Adipocyte (in vitro differentiated cells): ENCODE measurements around the gene PLPP7.
A peak's percentile ranks its signal among the peaks of the same experiment; 100 is the strongest.
"Not testable (repeated sequence)": the region's sequence is repeated elsewhere in the genome, so short reads cannot be mapped to it uniquely, and the experiment has no call there.

Experiments used
- DNase-seq: peaks from one replicate; pipeline ENCODE4 v3.0.0-alpha.2; 2015; ENCODE audit warnings: low read depth
- H3K27me3 ChIP-seq: replicated peaks from 2 replicates; pipeline ENCODE4 v1.7.0; 2013; ENCODE audit warnings: mild to moderate bottlenecking, low read length, moderate library complexity; ENCODE audit not compliant: control insufficient read depth, insufficient read depth
- H3K36me3 ChIP-seq: 2 replicates; pipeline ENCODE4 v1.7.0; 2013; ENCODE audit warnings: low read length, mild to moderate bottlenecking, moderate library complexity; ENCODE audit not compliant: control insufficient read depth, insufficient read depth, severe bottlenecking
- H3K4me1 ChIP-seq: 2 replicates; pipeline ENCODE4 v1.7.0; 2013; ENCODE audit warnings: mild to moderate bottlenecking, low read length, moderate library complexity; ENCODE audit not compliant: control insufficient read depth, insufficient read depth
- H3K4me3 ChIP-seq: 2 replicates; pipeline ENCODE4 v1.7.0; 2013; ENCODE audit warnings: mild to moderate bottlenecking, low read length, moderate library complexity
- H3K9ac ChIP-seq: 2 replicates; pipeline ENCODE4 v1.7.0; 2013; ENCODE audit warnings: mild to moderate bottlenecking, low read length, moderate library complexity
- H3K9me3 ChIP-seq: 2 replicates; pipeline ENCODE4 v1.7.0; 2013; ENCODE audit warnings: mild to moderate bottlenecking, low read length, moderate library complexity; ENCODE audit not compliant: control insufficient read depth

Gene PLPP7

GRCh38 chr9:131289301-131290035 lies at the start of gene PLPP7:
PLPP7 (plus strand) TSS chr9:131289723; CDS start chr9:131289998, 275 bp downstream.
- H3K27me3 ChIP-seq, result no peaks in the 10 kb centered on the region
- no peaks in the 10 kb centered on the region for H3K36me3 ChIP-seq
- peak within 1 kb of the TSS; percentile 83 for H3K4me3 ChIP-seq
- DNase-seq, result peak; percentile 59
- H3K4me1 ChIP-seq, result peaks cover 17% of the 10 kb centered on the region
- peak within 1 kb of the TSS; percentile 91 for H3K9ac ChIP-seq
- no peaks in the 10 kb centered on the region for H3K9me3 ChIP-seq

GRCh38 chr9:131240047-131240921 lies 49.2 kb upstream of the PLPP7 start:
- no peak overlapping the region for H3K4me3 ChIP-seq
- H3K4me1 ChIP-seq, result peaks cover 14% of the 10 kb centered on the region
- no peaks in the 10 kb centered on the region for H3K27me3 ChIP-seq
- DNase-seq, result no peak
- no peaks in the 10 kb centered on the region for H3K36me3 ChIP-seq
- no peak overlapping the region for H3K9ac ChIP-seq
- no peaks in the 10 kb centered on the region for H3K9me3 ChIP-seq

GRCh38 chr9:131244331-131244730 lies 45.2 kb upstream of the PLPP7 start:
- H3K4me3 ChIP-seq, H3K9ac ChIP-seq, H3K9me3 ChIP-seq, H3K27me3 ChIP-seq, DNase-seq, H3K4me1 ChIP-seq, H3K36me3 ChIP-seq: not testable (repeated sequence)

GRCh38 chr9:131246618-131247017 lies 42.9 kb upstream of the PLPP7 start:
- H3K9ac ChIP-seq, result no peak overlapping the region
- H3K4me3 ChIP-seq, result no peak overlapping the region
- no peaks in the 10 kb centered on the region for H3K4me1 ChIP-seq
- H3K27me3 ChIP-seq, result no peaks in the 10 kb centered on the region
- DNase-seq, result no peak
- no peaks in the 10 kb centered on the region for H3K36me3 ChIP-seq
- no peaks in the 10 kb centered on the region for H3K9me3 ChIP-seq

GRCh38 chr9:131252120-131252519 lies 37.4 kb upstream of the PLPP7 start:
- no peaks in the 10 kb centered on the region for H3K36me3 ChIP-seq
- H3K4me3 ChIP-seq, result no peak overlapping the region
- DNase-seq, result no peak
- no peak overlapping the region for H3K9ac ChIP-seq
- no peaks in the 10 kb centered on the region for H3K9me3 ChIP-seq
- peaks cover 11% of the 10 kb centered on the region for H3K4me1 ChIP-seq
- no peaks in the 10 kb centered on the region for H3K27me3 ChIP-seq

- no peaks in the 10 kb centered on the region for H3K27me3 ChIP-seq
- H3K36me3 ChIP-seq, result no peaks in the 10 kb centered on the region
- peaks cover 14% of the 10 kb centered on the region for H3K4me1 ChIP-seq
- no peaks in the 10 kb centered on the region for H3K9me3 ChIP-seq
- no peak overlapping the region for H3K4me3 ChIP-seq
- peak; percentile 34 for DNase-seq
- no peak overlapping the region for H3K9ac ChIP-seq
These were observed 35.5 kb upstream of the PLPP7 start for GRCh38 chr9:131253891-131254491.

- no peaks in the 10 kb centered on the region for H3K9me3 ChIP-seq
- no peak overlapping the region for H3K9ac ChIP-seq
- H3K36me3 ChIP-seq, result no peaks in the 10 kb centered on the region
- no peak for DNase-seq
- H3K4me1 ChIP-seq, result peaks cover 14% of the 10 kb centered on the region
- H3K27me3 ChIP-seq, result no peaks in the 10 kb centered on the region
- H3K4me3 ChIP-seq, result no peak overlapping the region
These were observed 34.9 kb upstream of the PLPP7 start for GRCh38 chr9:131254626-131255025.

- Histone ChIP-seq H3K9ac (no peak overlapping the region), H3K4me1 (peaks cover 14% of the 10 kb centered on the region), H3K36me3 (no peaks in the 10 kb centered on the region), H3K9me3 (no peaks in the 10 kb centered on the region), H3K27me3 (no peaks in the 10 kb centered on the region), H3K4me3 (no peak overlapping the region)
- DNase-seq, result no peak
These were observed 33.8 kb upstream of the PLPP7 start for GRCh38 chr9:131255676-131256197.

GRCh38 chr9:131257266-131258025 lies 32.1 kb upstream of the PLPP7 start:
- H3K9ac ChIP-seq, result no peak overlapping the region
- H3K9me3 ChIP-seq, result no peaks in the 10 kb centered on the region
- peaks cover 14% of the 10 kb centered on the region for H3K4me1 ChIP-seq
- DNase-seq, result no peak
- no peak overlapping the region for H3K4me3 ChIP-seq
- H3K36me3 ChIP-seq, result no peaks in the 10 kb centered on the region
- no peaks in the 10 kb centered on the region for H3K27me3 ChIP-seq

GRCh38 chr9:131258186-131258585 lies 31.3 kb upstream of the PLPP7 start:
- DNase-seq, result no peak
- H3K27me3 ChIP-seq, result no peaks in the 10 kb centered on the region
- H3K36me3 ChIP-seq, result no peaks in the 10 kb centered on the region
- no peak overlapping the region for H3K9ac ChIP-seq
- no peak overlapping the region for H3K4me3 ChIP-seq
- H3K4me1 ChIP-seq, result peaks cover 14% of the 10 kb centered on the region
- H3K9me3 ChIP-seq, result no peaks in the 10 kb centered on the region
